ENCODE data around the gene AFF3. TPM values are rescaled to one million over a fixed set of nuclear protein-coding genes. Genes with fewer than 3 reads are reported as not detected.

The AFF3 gene
- total and polyA plus RNA-seq, 2 of the 8 experiments (the other 6 are each of a cell fraction or from before 2014, with no cell fraction given) = 0.27 to 3.0 TPM

GRCh38 chr2:99940963-99941362 lies 201.4 kb downstream of the AFF3 start (continued):
- TF ChIP-seq, protein P1, sequence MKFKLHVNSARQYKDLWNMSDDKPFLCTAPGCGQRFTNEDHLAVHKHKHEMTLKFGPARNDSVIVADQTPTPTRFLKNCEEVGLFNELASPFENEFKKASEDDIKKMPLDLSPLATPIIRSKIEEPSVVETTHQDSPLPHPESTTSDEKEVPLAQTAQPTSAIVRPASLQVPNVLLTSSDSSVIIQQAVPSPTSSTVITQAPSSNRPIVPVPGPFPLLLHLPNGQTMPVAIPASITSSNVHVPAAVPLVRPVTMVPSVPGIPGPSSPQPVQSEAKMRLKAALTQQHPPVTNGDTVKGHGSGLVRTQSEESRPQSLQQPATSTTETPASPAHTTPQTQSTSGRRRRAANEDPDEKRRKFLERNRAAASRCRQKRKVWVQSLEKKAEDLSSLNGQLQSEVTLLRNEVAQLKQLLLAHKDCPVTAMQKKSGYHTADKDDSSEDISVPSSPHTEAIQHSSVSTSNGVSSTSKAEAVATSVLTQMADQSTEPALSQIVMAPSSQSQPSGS (IDR thresholded peaks at IDR 0.05; ENCODE audit: low read length) = no peak
- TF ChIP-seq RBBP5 (IDR thresholded peaks at IDR 0.05; ENCODE audit: borderline replicate concordance, low read depth, low read length) (no peak), HDAC6 (IDR thresholded peaks at IDR 0.05; ENCODE audit: low read depth, low read length) (no peak), MAX (IDR thresholded peaks at IDR 0.05) (no peak), EP300 (IDR thresholded peaks at IDR 0.05; ENCODE audit: borderline replicate concordance in 1 of 2, low read depth in 2 of 2, low read length in 2 of 2) (no peak), CTBP2 (IDR thresholded peaks at IDR 0.05; ENCODE audit: borderline replicate concordance, insufficient read depth, insufficient read length, low read length) (no peak)
